T-cell (primary cell): ENCODE data around the gene NRXN2. TPM values are rescaled to one million over a fixed set of nuclear protein-coding genes. Genes with fewer than 3 reads are reported as not detected.
A peak's percentile ranks its signal among the peaks of the same experiment; 100 is the strongest.

ENCODE experiments used
- ATAC-seq, 4 experiments: fragments of 200-7000 bp in 3 of 4; fragments of 150-1000 bp in 1 of 4; cut with Tn5 transposase; replicated peaks in 1 of 4; 1 replicate in 3 of 4; 2 replicates in 1 of 4; pipeline ENCODE4 v1.10.0; 2021; ENCODE audit warnings: moderate library complexity in 3 of 4, mild to moderate bottlenecking in 2 of 4, moderate number of reproducible peaks in 1 of 4
- CTCF ChIA-PET, 2 donors: fragments of 300-600 bp; sonication (Branson Sonifier 250); formaldehyde crosslinking; loops; one replicate each; lab custom pipeline; 2022; ENCODE audit warnings: antibody characterized with exemption in 2 of 2; lab: Charles Lee
- POLR2A ChIA-PET, 2 donors: fragments of 300-600 bp; sonication (Branson Sonifier 250); formaldehyde crosslinking; loops; one replicate each; lab custom pipeline; 2022; ENCODE audit warnings: antibody characterized with exemption in 2 of 2; lab: Charles Lee
- DNase-seq, 35 experiments: peaks; one replicate each; pipeline versions ENCODE4 v3.0.0 to v3.0.0-alpha.2; 2013 to 2023
- H3K27ac ChIP-seq: one replicate; pipeline ENCODE4 v1.5.1; 2013; ENCODE audit warnings: low read length
- H3K27me3 ChIP-seq, 2 experiments: replicated peaks in 1 of 2; 1 replicate in 1 of 2; 2 replicates in 1 of 2; pipeline versions ENCODE4 v1.6.1 to v1.7.0; 2013; ENCODE audit warnings: low read length in 1 of 2, mixed read lengths in 1 of 2; ENCODE audit not compliant: control insufficient read depth in 2 of 2, insufficient read depth in 2 of 2; ENCODE audit errors: extremely low read depth in 1 of 2
- H3K36me3 ChIP-seq, 2 donors: 1 replicate in 1 of 2; 2 replicates in 1 of 2; pipeline versions ENCODE4 v1.6.1 to v1.7.0; 2013; ENCODE audit warnings: low read length in 1 of 2; ENCODE audit not compliant: control insufficient read depth in 2 of 2, insufficient read depth in 1 of 2; ENCODE audit errors: extremely low read depth in 1 of 2
- H3K4me1 ChIP-seq, 2 experiments: 1 replicate in 1 of 2; 2 replicates in 1 of 2; pipeline versions ENCODE4 v1.6.1 to v1.7.0; 2013; ENCODE audit warnings: low read length in 2 of 2, mixed read lengths in 1 of 2; ENCODE audit not compliant: insufficient read depth in 2 of 2, control insufficient read depth in 1 of 2; ENCODE audit errors: extremely low read depth in 1 of 2
- H3K4me3 ChIP-seq, 2 donors: 1 replicate in 1 of 2; 2 replicates in 1 of 2; pipeline versions ENCODE4 v1.5.1 to v1.7.0; 2013; ENCODE audit warnings: mild to moderate bottlenecking in 2 of 2, low read length in 1 of 2, moderate library complexity in 1 of 2; ENCODE audit not compliant: control insufficient read depth in 1 of 2; ENCODE audit errors: extremely low read depth in 1 of 2
- H3K9me3 ChIP-seq: 2 replicates; pipeline ENCODE4 v1.7.0; 2013
- H3K27ac Mint-ChIP-seq, 2 donors: one replicate each; pipeline ENCODE4 v1.8.0; 2020 to 2021; ENCODE audit warnings: mild to moderate bottlenecking in 2 of 2, mixed read lengths in 2 of 2
- H3K27me3 Mint-ChIP-seq, 2 donors: one replicate each; pipeline ENCODE4 v1.8.0; 2021 to 2022; ENCODE audit warnings: mixed read lengths in 2 of 2
- H3K36me3 Mint-ChIP-seq: one replicate; pipeline ENCODE4 v1.8.0; 2021; ENCODE audit warnings: mixed read lengths
- H3K4me1 Mint-ChIP-seq, 3 donors: one replicate each; pipeline ENCODE4 v1.8.0; 2020 to 2022; ENCODE audit warnings: mixed read lengths in 3 of 3, mild to moderate bottlenecking in 1 of 3
- H3K4me3 Mint-ChIP-seq, 3 donors: one replicate each; pipeline ENCODE4 v1.8.0; 2020 to 2022; ENCODE audit warnings: mild to moderate bottlenecking in 3 of 3, mixed read lengths in 3 of 3, moderate library complexity in 3 of 3
- H3K9me3 Mint-ChIP-seq, 3 donors: one replicate each; pipeline ENCODE4 v1.8.0; 2020 to 2022; ENCODE audit warnings: mixed read lengths in 3 of 3
- WGBS: methylation state at CpG from one replicate; pipeline ENCODE4 v1.1.5; 2013; ENCODE audit warnings: missing lambda C conversion rate; ENCODE audit not compliant: insufficient coverage; 5-methylcytosine and 5-hydroxymethylcytosine counted together
- total RNA-seq, 35 experiments: library from RNA in 6 of 35; stranded (reverse) in 6 of 35; fragments of 120-200 nt in 1 of 35; gene quantifications; one replicate each; pipeline versions ENCODE4 v1.2.1 to v1.2.4 and lab custom pipeline; 2013 to 2026

NRXN2 gene
- total RNA-seq, 5 donors from 2014 or later (not counting 1 experiment from before 2014, with no cell fraction given): 0.43 to 0.70 (median 0.47) TPM; not detected in 2

- H3K9me3 Mint-ChIP-seq: no peaks in the 10 kb centered on the region
- DNase-seq (no peak), ATAC-seq (peak in 1 of 4 experiments; percentile 38)
- Histone ChIP-seq H3K4me1 (peaks cover 0 to 5% of the 10 kb centered on the region in 2 experiments), H3K9me3 (no peaks in the 10 kb centered on the region), H3K36me3 (no peaks in the 10 kb centered on the region), H3K27ac (no peak overlapping the region), H3K4me3 (no peak overlapping the region), H3K27me3 (peaks cover 0 to 30% of the 10 kb centered on the region in 2 experiments)
- CTCF ChIA-PET: no interaction called here
- H3K27ac Mint-ChIP-seq: no peak overlapping the region
- H3K27me3 Mint-ChIP-seq: peaks cover 0 to 8% of the 10 kb centered on the region in 2 donors
- 82% methylated on average over 24 of the region's 30 CpGs for WGBS
- H3K4me1 Mint-ChIP-seq: peaks cover 0 to 10% (median 4%) of the 10 kb centered on the region in 3 donors
- H3K36me3 Mint-ChIP-seq: no peaks in the 10 kb centered on the region
- H3K4me3 Mint-ChIP-seq: no peak overlapping the region
- POLR2A ChIA-PET: no interaction called here
These were observed 155.8 kb downstream of the NRXN2 start for GRCh38 chr11:64566915-64567891.

GRCh38 chr11:64566042-64566914 lies 156.7 kb downstream of the NRXN2 start:
- Mint-ChIP-seq H3K27ac (peak overlapping the region in 1 of 2 donors; percentile 23), H3K4me3 (no peak overlapping the region)

GRCh38 chr11:64564947-64565889 lies 157.8 kb downstream of the NRXN2 start:
- ATAC-seq (no peak), DNase-seq (no peak)
- Mint-ChIP-seq H3K36me3 (no peaks in the 10 kb centered on the region), H3K9me3 (no peaks in the 10 kb centered on the region), H3K27me3 (peaks cover 3 to 9% of the 10 kb centered on the region in 2 donors), H3K4me1 (peaks cover 0 to 10% (median 4%) of the 10 kb centered on the region in 3 donors), H3K27ac (no peak overlapping the region), H3K4me3 (no peak overlapping the region)
- CTCF ChIA-PET: no interaction called here
- Histone ChIP-seq H3K9me3 (no peaks in the 10 kb centered on the region), H3K4me1 (peaks cover 0 to 5% of the 10 kb centered on the region in 2 experiments), H3K4me3 (no peak overlapping the region), H3K27ac (no peak overlapping the region), H3K36me3 (no peaks in the 10 kb centered on the region), H3K27me3 (peaks cover 0 to 29% of the 10 kb centered on the region in 2 experiments)
- 86% methylated on average over 19 of the region's 24 CpGs for WGBS
- POLR2A ChIA-PET: no interaction called here

More at GRCh38 chr11:64566042-64566914, 156.7 kb downstream of the NRXN2 start:
- no peak overlapping the region for H3K4me3 ChIP-seq
- ChIA-PET POLR2A (no interaction called here), CTCF (no interaction called here)
- ATAC-seq (peak; percentile 27 to 99 (median 56)), DNase-seq (peak in 21 of 35 experiments; percentile 7 to 56 (median 16))
- peaks cover 0 to 5% of the 10 kb centered on the region in 2 experiments for H3K4me1 ChIP-seq
- WGBS: 76% methylated on average over 6 of the region's 18 CpGs
- Mint-ChIP-seq H3K4me1 (peaks cover 0 to 10% (median 4%) of the 10 kb centered on the region in 3 donors), H3K36me3 (no peaks in the 10 kb centered on the region), H3K27me3 (peaks cover 0 to 3% of the 10 kb centered on the region in 2 donors), H3K9me3 (no peaks in the 10 kb centered on the region)
- no peaks in the 10 kb centered on the region for H3K36me3 ChIP-seq
- H3K27me3 ChIP-seq: peaks cover 0 to 22% of the 10 kb centered on the region in 2 experiments
- no peak overlapping the region for H3K27ac ChIP-seq
- no peaks in the 10 kb centered on the region for H3K9me3 ChIP-seq

GRCh38 chr11:64564419-64564818 lies 158.6 kb downstream of the NRXN2 start:
- Mint-ChIP-seq H3K9me3 (no peaks in the 10 kb centered on the region), H3K4me1 (peaks cover 0 to 10% (median 4%) of the 10 kb centered on the region in 3 donors), H3K36me3 (no peaks in the 10 kb centered on the region), H3K27ac (no peak overlapping the region), H3K27me3 (peaks cover 3 to 9% of the 10 kb centered on the region in 2 donors), H3K4me3 (no peak overlapping the region)
- Histone ChIP-seq H3K36me3 (no peaks in the 10 kb centered on the region), H3K9me3 (no peaks in the 10 kb centered on the region), H3K27me3 (peaks cover 0 to 34% of the 10 kb centered on the region in 2 experiments), H3K4me1 (peaks cover 0 to 5% of the 10 kb centered on the region in 2 experiments), H3K27ac (no peak overlapping the region), H3K4me3 (no peak overlapping the region)
- 62% methylated on average over 4 of the region's 7 CpGs for WGBS
- DNase-seq (no peak), ATAC-seq (no peak)
- ChIA-PET POLR2A (no interaction called here), CTCF (interaction anchor here in 1 of 2 donors (0.6 kb wide), 1 partner anchor 14 kb away, joined by 4 read pairs; no protein-coding TSS in a partner anchor)

GRCh38 chr11:64563966-64564365 lies 159.0 kb downstream of the NRXN2 start:
- DNase-seq: no peak
- Histone ChIP-seq H3K27ac (no peak overlapping the region), H3K36me3 (no peaks in the 10 kb centered on the region), H3K9me3 (no peaks in the 10 kb centered on the region), H3K27me3 (peaks cover 0 to 36% of the 10 kb centered on the region in 2 experiments), H3K4me3 (no peak overlapping the region), H3K4me1 (peaks cover 0 to 5% of the 10 kb centered on the region in 2 experiments)
- POLR2A ChIA-PET: no interaction called here
- 97% methylated on average over 12 of the region's 12 CpGs for WGBS
- Mint-ChIP-seq H3K9me3 (no peaks in the 10 kb centered on the region), H3K4me1 (peaks cover 0 to 10% (median 4%) of the 10 kb centered on the region in 3 donors), H3K27ac (no peak overlapping the region), H3K27me3 (peaks cover 3 to 9% of the 10 kb centered on the region in 2 donors), H3K4me3 (no peak overlapping the region), H3K36me3 (no peaks in the 10 kb centered on the region)
- ATAC-seq: no peak
- CTCF ChIA-PET: interaction anchor here in 1 of 2 donors (0.6 kb wide), 1 partner anchor 14 kb away, joined by 4 read pairs; no protein-coding TSS in a partner anchor
